NOMO-1 treated with DMSO at 0.1 percent for 48 hours (cell line): Measurements from ENCODE around the gene TKT.
"Not testable (repeated sequence)": the region's sequence is repeated elsewhere in the genome, so short reads cannot be mapped to it uniquely, and the experiment has no call there.

Source experiments
- DNase-seq: peaks from one replicate; lab custom pipeline; 2025; ENCODE audit not compliant: unreplicated experiment; lab: John Stamatoyannopoulos, UW

Gene TKT

GRCh38 chr3:53261712-53262111, 5.9 kb upstream of the TKT start:
- no peak for DNase-seq

GRCh38 chr3:53260286-53260785, 4.5 kb upstream of the TKT start:
- no peak for DNase-seq

DNA sequence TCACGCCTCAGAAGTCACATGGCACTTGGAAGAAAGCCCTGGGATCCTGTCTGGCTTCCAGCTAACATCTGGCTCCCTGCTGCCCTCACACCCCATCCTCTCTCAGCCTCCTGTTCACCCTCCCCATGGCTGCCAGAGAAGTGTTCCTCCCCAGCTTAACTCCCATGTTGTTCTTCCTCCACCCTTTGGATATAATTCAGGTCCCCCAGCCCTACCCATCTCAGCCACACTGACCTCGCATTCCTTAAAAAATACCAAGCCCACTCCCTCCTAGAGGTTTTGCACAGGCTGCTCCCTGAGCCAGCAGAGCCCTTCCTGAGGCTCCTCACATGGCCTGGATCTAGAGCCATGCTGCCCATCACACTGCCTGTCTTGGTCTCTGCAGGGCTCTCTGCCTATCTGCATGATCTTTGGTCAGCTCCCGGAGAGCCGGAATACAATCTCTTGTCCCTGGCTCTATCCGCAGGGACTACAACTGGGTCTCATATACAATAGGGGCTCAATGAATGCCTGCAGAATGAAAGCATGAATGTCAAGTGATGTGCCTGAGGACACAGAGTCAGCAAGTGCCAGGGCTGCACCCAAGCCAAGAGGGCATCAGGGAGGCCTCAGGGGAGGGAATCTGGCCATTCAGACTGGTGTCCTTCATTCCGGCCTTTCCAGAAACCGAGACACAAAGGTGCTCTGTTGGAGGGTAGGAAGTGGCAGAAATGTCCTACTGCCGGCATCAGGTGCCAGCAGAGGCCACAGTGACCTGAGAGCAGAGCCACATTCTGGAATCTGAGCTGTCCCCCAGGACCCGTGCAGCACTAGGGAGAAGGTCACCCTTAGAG, 3.8 kb upstream of the TKT start:
- DNase-seq = no peak

GRCh38 chr3:53258600-53259426, 3.0 kb upstream of the TKT start:
- DNase-seq = no peak

- no peak for DNase-seq
Observed at GRCh38 chr3:53257465-53257864, 1.6 kb upstream of the TKT start.

DNA sequence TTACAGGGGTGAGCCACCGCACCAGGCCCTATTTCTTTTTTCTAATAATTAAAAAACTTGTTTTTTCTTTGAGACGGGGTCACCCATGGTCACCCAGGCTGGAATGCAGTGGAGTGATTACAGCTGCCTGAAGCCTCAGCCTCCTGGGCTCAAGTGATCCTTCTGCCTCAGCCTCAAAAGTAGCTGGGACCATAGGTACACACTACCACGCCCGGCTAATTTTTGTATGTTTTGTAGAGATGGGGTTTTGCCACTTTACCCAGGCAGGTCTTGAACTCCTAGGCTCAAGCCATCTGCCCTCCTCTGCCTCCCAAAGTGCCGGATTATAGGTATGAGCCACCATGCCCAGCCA, 858 bp upstream of the TKT start:
- no peak for DNase-seq

DNA sequence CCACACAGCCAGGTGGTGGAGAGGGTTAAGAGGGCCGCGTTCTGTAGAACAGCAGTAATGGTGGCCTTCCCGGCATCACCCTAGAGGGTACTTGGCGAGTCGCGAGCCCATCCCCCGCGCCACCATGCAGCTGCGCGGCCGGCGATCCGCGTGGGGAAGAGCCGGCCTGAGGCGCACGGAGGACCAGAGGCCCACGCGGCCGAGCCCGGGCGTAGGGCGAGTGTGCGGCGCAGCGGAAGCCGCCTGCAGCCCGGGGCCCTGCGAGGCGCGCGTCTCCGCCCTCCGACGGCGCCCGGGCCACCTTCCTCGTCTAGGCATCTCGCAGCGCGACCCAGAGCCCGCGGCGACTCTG, 423 bp downstream of the TKT start:
- DNase-seq = no peak

DNA sequence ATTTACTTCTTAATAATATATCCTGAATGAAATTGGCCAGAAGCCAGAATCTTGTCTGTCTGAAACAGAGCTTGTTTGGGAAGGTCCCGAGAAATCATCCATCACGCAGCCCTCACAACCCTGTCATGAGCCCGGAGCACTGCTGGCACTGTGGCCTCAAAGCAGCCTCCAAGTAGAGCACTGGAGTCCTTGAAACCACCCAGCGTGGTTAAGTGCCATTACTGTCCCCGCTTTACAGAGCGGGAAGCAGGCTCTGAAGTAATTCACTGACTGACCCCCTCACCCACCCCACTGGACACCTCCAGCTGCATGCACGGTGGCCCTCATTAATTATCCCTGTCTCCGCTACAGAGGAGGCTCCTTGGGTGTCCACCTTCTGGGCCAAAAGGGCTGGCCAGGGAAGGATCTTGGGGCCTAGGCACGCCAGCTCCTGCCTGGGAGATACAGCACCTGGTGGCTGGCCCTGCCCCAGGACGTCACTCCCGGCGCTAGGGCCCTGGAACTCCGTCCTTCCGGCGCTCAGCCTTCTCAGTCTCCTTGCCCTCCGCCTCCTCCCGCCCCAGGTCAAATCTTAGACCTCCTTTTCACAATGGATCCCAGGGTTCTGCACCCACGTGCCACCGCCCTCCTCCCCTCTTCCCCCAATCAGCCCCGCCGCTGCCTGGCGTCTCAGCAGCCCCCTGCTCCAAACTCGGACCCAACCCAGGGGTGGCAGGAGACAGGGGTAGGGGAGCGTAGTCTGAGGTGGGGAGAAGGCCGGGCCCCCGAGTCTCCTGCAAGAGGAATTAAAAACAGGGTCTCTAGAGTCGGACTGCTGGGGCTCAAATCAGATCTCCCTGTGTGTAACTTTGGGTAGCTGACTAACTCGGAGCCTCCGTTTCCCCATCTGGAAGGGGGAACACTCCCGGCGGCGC, 1.1 kb downstream of the TKT start:
- DNase-seq = peak; percentile 51

- peak; percentile 30 for DNase-seq
Observed at GRCh38 chr3:53253707-53254508, 1.9 kb downstream of the TKT start.

DNA sequence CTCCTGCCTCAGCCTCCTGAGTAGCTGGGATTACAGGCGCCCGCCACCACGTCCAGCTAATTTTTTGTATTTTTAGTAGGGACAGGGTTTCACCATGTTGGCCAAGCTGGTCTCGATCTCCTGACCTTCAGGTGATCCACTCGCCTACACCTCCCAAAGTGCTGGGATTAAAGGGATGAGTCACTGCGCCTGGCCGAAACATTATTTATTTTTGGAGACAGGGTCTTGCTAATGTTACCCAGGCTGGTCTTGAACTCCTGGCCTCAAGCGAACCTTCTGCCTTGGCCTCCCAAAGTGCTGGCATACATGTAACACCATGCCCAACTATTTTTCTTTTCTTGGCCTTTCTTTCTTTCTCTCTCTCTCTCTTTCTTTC, 2.9 kb downstream of the TKT start:
- DNase-seq = not testable (repeated sequence)

GRCh38 chr3:53252096-53252946, 3.5 kb downstream of the TKT start:
- DNase-seq = peak; percentile 76

GRCh38 chr3:53250881-53251605, 4.8 kb downstream of the TKT start:
- no peak for DNase-seq

DNA sequence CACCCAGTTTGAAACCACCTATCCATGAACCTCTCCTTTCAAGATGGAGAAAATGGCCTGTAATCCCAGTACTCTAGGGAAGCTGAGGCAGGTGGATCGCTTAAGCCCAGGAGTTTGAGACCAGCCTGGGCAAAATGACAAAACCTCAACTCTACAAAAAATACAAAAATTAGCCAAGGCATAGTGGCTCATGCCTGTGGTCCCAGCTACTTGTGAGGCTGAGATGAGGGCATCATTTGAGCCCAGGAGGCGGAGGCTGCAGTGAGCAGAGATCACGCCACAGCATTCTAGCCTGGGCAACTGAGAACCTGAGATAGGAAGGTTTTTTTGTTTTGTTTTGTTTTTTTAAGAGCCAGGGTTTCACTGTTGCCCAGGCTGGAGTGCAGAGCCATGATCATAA, 5.4 kb downstream of the TKT start:
- no peak for DNase-seq

DNA sequence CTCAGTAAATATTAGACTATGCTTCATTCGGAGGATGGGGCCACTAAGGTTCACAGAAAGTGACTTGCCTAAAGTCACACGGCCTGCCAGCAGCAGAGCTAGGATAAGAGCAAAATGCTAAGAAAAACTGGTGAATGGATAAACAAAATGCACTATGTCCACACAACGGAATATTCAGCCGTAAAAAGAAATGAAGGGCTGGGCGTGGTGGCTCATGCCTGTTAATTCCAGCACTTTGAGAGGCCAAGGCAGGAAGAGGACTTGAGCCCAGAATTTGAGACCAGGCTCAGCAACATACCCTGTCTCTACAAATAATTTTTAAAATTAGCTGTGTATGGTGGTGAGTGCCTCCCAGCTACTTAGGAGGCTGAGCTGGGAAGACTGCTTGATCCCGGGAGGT, 7.7 kb downstream of the TKT start:
- no peak for DNase-seq

DNA sequence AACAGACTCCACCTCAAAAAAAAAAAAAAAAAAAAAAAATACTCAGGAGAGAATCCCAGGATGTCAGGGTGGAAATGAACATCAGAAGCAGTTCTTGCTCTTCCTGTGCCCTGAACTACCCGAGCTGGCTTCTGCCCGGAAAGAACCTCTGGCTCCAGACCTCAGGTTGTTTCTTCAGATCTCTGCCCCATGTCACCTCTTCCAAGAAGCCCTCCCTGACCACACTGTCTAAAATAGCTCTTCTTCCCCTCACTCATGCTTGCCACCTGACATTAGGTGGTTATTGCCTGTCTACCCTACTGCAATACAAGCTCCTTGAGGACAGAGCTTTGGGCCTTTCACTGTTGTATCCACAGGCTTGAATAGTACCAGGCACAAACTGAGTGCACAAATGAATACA, 8.2 kb downstream of the TKT start:
- no peak for DNase-seq

GRCh38 chr3:53244271-53244670, 11.6 kb downstream of the TKT start:
- DNase-seq = no peak

DNA sequence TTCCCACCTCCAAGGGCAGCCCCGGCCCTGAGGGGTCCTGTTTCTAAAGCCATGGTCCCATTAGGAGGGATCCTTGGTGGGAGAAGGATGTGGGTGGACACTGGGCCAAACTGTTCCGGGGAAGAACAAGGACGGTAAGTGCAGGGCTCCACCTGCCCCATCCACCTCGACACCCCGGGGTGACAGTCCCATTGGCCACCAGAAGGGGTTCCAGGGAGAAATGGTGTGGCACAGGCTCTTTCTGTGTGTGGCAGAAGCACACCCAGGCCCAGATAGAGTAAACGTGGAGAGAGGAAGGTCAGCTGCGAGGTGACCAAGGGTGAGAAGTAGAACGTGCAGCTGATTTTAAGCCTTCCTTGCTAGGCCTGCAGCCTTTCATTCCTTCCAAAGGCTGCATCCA, 12.0 kb downstream of the TKT start:
- DNase-seq = no peak

DNA sequence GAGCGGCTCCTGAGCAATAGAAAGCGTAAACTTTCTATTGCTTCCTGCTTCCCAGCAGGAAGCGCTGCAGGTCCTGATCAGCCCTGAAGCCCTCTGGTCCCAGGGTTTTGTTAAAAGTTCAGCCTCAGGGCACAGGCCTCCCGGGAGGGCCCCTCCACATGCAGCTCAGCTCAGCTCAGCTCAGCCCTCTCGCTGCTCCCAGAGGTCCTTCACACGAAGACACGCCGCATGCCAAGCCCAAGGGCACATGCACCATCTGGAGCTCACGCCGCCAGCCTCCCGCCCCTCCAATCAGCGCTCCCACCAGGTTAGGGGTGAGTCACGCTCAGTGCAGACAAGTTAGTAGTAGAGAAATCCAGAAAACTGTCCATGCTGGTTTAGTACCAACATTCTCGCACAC, 12.7 kb downstream of the TKT start:
- DNase-seq = no peak

DNA sequence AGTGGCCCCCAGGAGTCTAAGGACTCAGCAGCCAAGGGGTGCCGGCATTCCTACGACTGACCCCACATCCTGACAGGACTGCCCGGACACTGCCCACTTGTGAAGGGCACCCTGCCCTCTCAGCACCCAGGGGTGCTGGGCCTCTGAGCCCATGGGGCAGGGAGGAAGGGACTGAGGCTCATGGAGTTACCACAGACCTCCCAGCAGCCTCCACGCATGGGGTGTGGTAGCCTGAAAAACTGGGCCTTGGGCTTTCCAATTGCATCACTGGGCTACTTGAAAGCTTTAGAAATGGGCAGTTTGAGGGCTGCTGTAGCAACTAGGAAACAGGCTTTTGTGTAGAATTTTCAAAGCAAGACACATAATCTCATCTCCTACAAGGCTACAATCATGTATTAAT, 13.2 kb downstream of the TKT start:
- DNase-seq = no peak
